Fibroblast of peridontal ligament (primary cell): ENCODE data around the gene CCR9.

Experiments used
- DNase-seq: peaks from one replicate; pipeline ENCODE4 v3.0.0-alpha.2; 2010; ENCODE audit errors: extremely low read depth

The CCR9 gene

DNA sequence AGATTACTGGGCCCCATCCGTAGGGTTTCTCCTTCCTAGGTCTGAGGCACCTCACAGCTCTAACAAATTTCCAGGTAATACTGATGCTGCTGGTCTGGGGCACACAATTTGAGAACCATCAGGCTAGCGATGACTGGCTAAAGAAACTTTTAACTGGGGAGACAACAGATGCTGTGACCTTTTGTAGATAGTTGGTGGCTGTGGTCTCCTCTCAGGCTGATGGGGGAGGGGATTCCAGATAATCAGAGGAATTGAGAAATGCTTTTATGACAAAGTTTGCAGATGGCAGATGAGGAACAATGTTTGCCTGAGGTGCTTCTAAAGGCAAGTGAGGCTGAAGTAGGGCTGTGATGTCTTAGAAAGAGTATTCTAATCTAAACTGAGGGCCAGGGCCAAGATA, 13.8 kb upstream of the CCR9 start:
- no peak for DNase-seq

GRCh38 chr3:45873036-45873435, 13.3 kb upstream of the CCR9 start:
- no peak for DNase-seq

DNA sequence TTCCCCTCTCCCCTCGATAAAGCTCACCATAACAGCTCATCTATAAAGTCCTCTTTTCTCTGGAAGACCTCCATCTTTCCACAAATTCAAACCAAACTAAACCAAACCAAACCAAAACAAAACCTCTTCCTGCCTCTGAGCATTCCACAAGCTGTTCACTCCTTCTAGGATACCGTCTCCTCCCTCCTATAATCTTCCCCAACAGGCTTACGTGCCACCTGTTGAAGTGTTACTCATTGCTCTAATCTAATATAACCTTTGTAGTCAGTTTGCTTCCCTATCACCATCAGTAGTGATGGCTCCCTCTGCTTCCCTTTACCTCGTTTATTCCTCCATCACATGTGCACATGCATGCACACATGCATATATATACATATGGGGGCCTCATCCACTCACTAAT, 12.7 kb upstream of the CCR9 start:
- no peak for DNase-seq

DNA sequence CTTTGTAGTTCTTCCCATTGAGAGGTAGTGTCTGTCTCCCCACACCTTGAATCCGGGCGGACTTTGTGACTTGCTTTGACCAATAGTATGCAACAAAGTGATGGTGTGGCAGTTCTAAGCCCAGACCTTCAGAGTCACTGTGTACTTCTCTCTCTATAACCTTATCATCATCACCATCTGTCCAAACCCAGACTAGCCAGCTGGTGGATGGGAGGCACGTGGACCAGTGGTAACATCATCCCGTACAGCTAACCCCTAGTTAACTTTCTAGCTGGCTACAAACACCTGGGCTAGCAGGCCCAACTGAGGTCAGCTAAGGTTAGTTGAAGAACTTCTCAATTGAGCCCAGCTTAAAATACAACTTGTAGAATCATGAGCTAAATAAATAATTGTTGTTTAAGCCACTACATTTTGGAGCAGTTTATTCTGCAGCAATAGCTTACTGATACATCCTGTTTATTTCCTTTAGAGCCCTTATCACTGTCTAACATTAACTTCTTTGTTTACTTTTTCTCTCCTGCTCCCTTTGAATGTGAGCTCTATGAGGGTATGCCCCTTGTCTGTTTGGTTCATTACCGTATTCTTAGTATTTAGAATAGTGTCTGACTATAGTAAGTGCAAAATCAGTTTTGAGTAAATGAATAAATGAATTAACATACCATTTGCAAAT, 11.5 kb upstream of the CCR9 start:
- DNase-seq: no peak

- DNase-seq: no peak
Measured at GRCh38 chr3:45878124-45878523, 8.2 kb upstream of the CCR9 start.

- no peak for DNase-seq
Measured at GRCh38 chr3:45880725-45881077, 5.6 kb upstream of the CCR9 start.

- DNase-seq: no peak
Measured at GRCh38 chr3:45881078-45882022, 5.0 kb upstream of the CCR9 start.

DNA sequence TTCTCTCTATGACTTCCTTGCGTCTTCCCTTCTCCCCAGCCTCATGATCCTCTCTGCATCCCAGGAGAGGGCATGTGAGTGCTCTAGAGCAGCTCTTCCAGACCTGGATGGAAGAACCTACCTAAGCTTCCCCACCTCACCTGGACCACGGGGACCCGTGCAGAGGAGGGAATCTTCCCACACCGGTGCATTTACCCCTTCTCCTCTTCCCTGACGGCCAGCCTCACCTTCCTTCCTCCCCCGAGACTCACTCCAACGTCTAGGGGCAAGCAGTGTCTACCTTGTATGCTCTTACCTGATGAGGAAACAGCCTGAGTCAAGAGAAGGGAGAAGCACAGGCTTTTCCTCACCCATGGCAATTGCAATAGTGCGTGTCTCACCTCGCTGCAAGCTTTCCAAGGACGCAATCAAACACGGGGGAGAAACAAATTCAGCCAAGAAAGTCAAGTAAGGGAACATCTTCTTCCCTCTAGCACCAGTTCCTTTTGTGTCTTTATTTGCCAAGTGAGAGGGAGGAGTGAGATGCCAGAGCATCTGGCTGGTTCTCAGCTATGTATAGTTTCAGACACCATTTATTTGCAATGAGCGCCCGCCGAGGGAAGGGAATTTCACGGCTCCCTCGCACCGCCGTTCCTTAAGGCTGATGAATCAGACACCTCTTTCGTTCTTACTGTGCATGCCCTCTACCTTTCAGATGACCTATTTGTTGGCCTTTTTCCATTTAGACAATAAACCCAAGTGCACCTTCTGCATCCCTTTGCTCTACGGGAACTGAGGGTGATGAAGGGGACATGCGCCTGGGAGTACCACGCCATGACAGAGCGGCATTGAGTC, 1.8 kb upstream of the CCR9 start:
- DNase-seq: no peak

GRCh38 chr3:45887285-45887684, 942 bp downstream of the CCR9 start:
- no peak for DNase-seq

DNA sequence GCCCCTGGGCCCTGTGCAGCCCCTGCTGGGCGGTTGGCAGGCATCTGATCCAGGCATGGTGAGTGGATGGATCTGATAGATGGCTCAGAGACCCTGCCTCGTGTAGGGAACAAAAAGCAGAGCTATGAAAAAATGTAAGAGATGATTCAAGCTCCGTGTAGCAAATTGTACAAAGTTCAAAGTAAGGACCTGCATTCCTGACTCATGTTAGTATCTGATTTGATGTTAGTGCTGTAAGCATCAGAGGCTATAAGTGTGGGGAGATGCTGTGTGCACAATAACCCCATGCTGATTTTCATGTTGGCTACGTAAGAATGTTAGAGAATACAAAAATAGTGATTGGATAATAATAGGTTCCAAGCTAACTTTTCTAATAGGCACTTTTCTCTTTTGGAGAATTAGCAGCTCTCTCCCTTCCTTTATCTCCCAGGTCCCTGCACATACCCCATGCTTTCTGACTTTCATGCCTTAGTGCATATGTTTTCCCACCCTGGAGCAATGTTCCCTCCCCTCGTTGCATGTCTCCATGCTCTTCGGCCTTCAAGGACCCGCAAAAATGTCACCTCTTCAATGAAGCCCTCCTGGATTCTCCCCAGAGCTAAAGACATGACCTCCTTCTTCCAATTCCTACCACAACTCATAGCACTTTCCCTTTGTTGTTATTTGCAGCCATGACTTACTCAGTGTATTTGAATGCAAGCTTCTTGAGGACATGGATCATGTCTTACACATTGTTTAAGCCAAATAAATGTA, 1.6 kb downstream of the CCR9 start:
- no peak for DNase-seq

DNA sequence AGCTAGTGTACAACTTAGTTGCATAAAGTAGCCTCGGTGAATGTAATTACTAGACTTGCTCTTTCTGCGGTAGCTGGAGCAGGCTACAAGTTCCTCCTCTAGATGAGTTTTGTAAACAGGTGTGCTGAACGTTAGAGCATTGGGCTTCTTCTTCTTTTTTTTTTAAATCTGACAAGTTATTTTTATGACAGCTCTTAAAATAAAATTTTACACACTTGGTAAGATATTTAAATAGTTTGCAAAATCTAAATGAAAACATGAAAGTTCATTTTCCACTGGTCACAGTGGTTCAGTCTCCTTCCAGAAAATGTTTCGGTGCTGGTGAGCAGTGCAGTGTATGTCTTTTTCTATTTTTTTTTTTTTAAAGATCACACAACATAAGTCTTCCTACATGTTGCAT, 3.0 kb downstream of the CCR9 start:
- no peak for DNase-seq

DNA sequence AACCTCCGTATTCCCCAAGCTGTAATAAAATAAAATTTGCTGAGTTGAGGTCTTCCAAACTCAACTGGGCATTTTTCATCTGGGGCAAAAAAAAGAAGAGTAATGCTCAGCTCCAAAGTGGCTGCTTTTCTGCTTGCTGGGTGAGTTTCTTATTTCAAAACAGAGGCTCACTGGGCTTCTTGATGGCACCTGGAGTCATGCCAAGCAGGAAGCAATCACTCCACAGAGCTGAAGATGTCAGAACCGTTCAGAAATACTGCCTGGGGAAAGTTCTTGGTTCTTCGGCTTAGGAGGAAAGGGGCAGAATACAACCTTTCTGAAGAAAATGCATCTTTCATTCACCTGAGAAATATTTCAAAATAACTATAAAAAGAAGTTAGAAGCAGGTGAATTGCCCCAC, 4.1 kb downstream of the CCR9 start:
- DNase-seq: no peak

DNA sequence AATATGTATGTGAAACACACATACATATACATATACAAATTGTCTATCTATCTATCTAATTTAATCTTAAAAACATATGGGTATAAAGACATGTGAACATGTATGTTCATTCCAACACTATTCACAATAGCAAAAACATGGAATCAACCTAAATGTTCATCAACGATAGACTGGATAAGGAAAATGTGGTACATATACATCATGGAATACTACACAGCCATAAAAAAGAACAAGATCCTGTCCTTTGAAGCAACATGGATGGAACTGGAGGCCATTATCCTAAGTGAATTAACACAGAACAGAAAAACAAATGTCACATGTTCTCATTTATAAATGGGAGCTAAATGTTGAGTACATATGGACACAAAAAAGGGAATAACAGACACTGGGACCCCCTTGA, 5.8 kb downstream of the CCR9 start:
- no peak for DNase-seq

GRCh38 chr3:45894015-45894414, 7.7 kb downstream of the CCR9 start:
- DNase-seq: no peak

DNA sequence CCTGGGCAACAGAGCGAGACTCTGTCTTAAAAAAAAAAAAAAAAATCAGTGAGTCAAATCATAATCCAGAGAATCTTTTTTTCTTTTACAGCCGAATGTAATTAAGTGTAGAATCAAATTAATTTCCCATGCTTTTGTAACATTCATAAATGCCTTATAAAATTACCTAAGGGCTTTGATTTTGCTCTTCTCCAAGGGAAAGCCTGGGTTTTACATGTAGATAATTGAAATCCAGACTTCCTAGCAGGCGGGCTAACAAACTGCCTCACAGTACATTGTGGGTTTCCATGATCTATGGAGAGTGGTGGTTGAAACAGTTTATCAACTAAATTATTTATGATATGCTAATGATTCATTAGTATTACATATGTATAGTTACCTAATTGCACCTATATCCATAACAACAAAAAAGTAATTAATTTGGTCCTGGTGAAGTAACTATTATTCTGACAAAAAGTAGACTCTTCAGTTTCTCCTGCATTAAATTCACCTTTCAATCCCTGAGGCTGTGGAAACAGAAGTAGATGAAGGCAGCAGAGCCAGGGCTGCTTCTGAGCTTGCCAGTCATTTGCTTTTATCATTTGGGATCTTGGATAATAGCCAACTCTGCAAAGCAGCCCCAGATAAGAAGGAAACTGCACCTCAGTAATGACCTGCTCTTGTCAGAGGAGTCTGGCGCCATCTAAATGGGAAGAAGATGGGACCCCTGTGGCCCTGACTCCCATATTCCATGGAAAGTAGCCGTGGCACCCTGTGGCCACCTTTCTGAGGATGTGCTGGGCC, 9.5 kb downstream of the CCR9 start:
- no peak for DNase-seq

DNA sequence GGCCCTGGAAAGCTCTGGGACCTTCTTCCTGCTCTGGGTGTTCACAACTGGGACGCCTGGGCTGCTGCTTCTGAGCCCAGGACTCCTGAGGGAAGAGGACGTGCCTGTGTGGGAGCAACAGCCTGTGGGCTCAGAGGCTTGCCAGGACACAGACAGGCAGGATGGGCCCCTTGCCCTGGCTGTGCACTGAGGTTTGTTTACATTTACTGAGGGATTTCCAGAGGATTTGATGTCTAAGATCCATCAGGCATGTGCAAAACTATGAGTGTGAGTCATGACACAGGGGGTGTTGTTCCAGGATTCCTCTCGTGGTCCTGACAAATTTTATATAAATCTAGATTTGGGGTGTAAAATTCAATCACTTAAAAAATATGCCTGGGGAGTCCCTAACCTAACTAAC, 10.6 kb downstream of the CCR9 start:
- peak; percentile 71 for DNase-seq

- no peak for DNase-seq
Measured at GRCh38 chr3:45904931-45905330, 18.6 kb downstream of the CCR9 start.

- no peak for DNase-seq
Measured at GRCh38 chr3:45905755-45906154, 19.4 kb downstream of the CCR9 start.

GRCh38 chr3:45906681-45907407, 20.5 kb downstream of the CCR9 start:
- DNase-seq: peak; percentile 72
